PC-9 (cell line): Measurements from ENCODE around the gene NR4A1. TPM values are rescaled to one million over a fixed set of nuclear protein-coding genes. Genes with fewer than 3 reads are reported as not detected.

Experiments used
- BruUV-seq: library from RNA; stranded (reverse); fragments of 400-500 nt; replicated peaks from 2 replicates; lab custom pipeline; 2021; lab: Mats Ljungman, UMichigan
- CTCF ChIA-PET: fragments of 300-600 bp; sonication (Branson Sonifier 250); formaldehyde crosslinking; loops from one replicate; lab custom pipeline; 2022; ENCODE audit warnings: antibody characterized with exemption; lab: Charles Lee
- POLR2A ChIA-PET: fragments of 300-600 bp; sonication (Branson Sonifier 250); formaldehyde crosslinking; loops from one replicate; lab custom pipeline; 2022; ENCODE audit warnings: antibody characterized with exemption; ENCODE audit not compliant: unreplicated experiment; lab: Charles Lee
- DNase-seq, 2 experiments: peaks; one replicate each; pipeline versions ENCODE4 v3.0.0 to v3.0.0-alpha.2; 2015 to 2022; ENCODE audit warnings: mixed read lengths in 1 of 2
- H2AFZ ChIP-seq: fragments of 200-600 bp; sonication (generic); 2 replicates; pipeline ENCODE4 v1.8.1; 2017; ENCODE audit warnings: antibody characterized with exemption
- H3F3A ChIP-seq: fragments of 200-600 bp; sonication (generic); 2 replicates; pipeline ENCODE4 v1.8.1; 2017; ENCODE audit warnings: antibody characterized with exemption, mild to moderate bottlenecking, low read depth; ENCODE audit not compliant: insufficient read depth
- H3K27ac ChIP-seq: fragments of 200-600 bp; sonication (generic); 2 replicates; pipeline ENCODE4 v1.6.1; 2016; ENCODE audit warnings: mixed run types
- H3K27me3 ChIP-seq: fragments of 200-600 bp; sonication (generic); 2 replicates; pipeline ENCODE4 v1.6.1; 2016; ENCODE audit warnings: low read depth, mixed run types; ENCODE audit not compliant: insufficient read depth
- H3K36me3 ChIP-seq: fragments of 200-600 bp; sonication (generic); 2 replicates; pipeline ENCODE4 v1.6.1; 2016; ENCODE audit warnings: low read depth, mixed run types
- H3K4me1 ChIP-seq: fragments of 200-600 bp; sonication (generic); replicated peaks from 2 replicates; pipeline ENCODE4 v1.6.1; 2016; ENCODE audit warnings: mixed run types; ENCODE audit not compliant: insufficient read depth
- H3K4me2 ChIP-seq: fragments of 200-600 bp; sonication (generic); 2 replicates; pipeline ENCODE4 v1.6.1; 2017; ENCODE audit warnings: mixed run types
- H3K4me3 ChIP-seq: fragments of 200-600 bp; sonication (generic); 2 replicates; pipeline ENCODE4 v1.6.1; 2016; ENCODE audit warnings: mixed run types
- H3K79me2 ChIP-seq: fragments of 200-600 bp; sonication (generic); 2 replicates; pipeline ENCODE4 v1.6.1; 2017; ENCODE audit warnings: low read depth, mixed run types
- H3K9me2 ChIP-seq: fragments of 200-600 bp; sonication (generic); 2 replicates; pipeline ENCODE4 v1.8.1; 2017; ENCODE audit warnings: mild to moderate bottlenecking; ENCODE audit not compliant: insufficient read depth
- H3K9me3 ChIP-seq: fragments of 200-600 bp; sonication (generic); 2 replicates; pipeline ENCODE4 v1.8.1; 2016; ENCODE audit warnings: low read depth; ENCODE audit not compliant: insufficient read depth
- H4K20me1 ChIP-seq: fragments of 200-600 bp; sonication (generic); 2 replicates; pipeline ENCODE4 v1.8.1; 2017; ENCODE audit not compliant: insufficient read depth
- CTCF ChIP-seq: fragments of 200-600 bp; sonication (generic); conservative IDR thresholded peaks from 2 replicates; pipeline ENCODE4 v1.6.1; 2017; ENCODE audit warnings: mixed run types, antibody characterized with exemption, mild to moderate bottlenecking, moderate library complexity
- EZH2 ChIP-seq: fragments of 200-600 bp; sonication (generic); IDR thresholded peaks from 2 replicates; pipeline ENCODE4 v1.8.0; 2017; ENCODE audit warnings: antibody characterized with exemption, low read depth
- intact Hi-C: fragments of 100-400 bp; cut with micrococcal nuclease; formaldehyde crosslinking; loops from one replicate; pipeline ENCODE4 v1.10.0; 2022; ENCODE audit not compliant: unreplicated experiment
- total RNA-seq: library from RNA; stranded (reverse); gene quantifications from 2 replicates; pipeline ENCODE4 v1.2.3, GENCODE V29; 2021

The NR4A1 gene
- total RNA-seq, 1 experiment from 2014 or later: 6.5 TPM

GRCh38 chr12:52029685-52030084 lies 21.6 kb upstream of the NR4A1 start:
- POLR2A ChIA-PET: interaction anchor here (0.5 to 0.7 kb wide), 4 partner anchors 40 to 941 kb away, joined by 3 to 5 read pairs (median 3); partner anchors contain the start of gene ATG101
- DNase-seq: peak; percentile 77 to 83
- intact Hi-C loops: loop anchor here (5.0 kb wide), 1 partner anchor 853 kb away; no protein-coding TSS in a partner anchor
- Histone ChIP-seq H3K9me2 (no peaks in the 10 kb centered on the region), H3K4me1 (peaks cover 28% of the 10 kb centered on the region), H3F3A (peaks cover 19% of the 10 kb centered on the region; the same call in 1 of the 2 replicates), H3K27ac (no peak overlapping the region), H4K20me1 (no peaks in the 10 kb centered on the region), H3K4me2 (no peak overlapping the region; the same call in 1 of the 2 replicates), H3K4me3 (no peak overlapping the region), H3K27me3 (no peaks in the 10 kb centered on the region; the same call in 1 of the 2 replicates), H3K36me3 (no peaks in the 10 kb centered on the region), H3K79me2 (no peaks in the 10 kb centered on the region), H3K9me3 (no peaks in the 10 kb centered on the region), H2AFZ (no peak overlapping the region)
- no peak for TF ChIP-seq CTCF
- no peak for TF ChIP-seq EZH2
- CTCF ChIA-PET: interaction anchor here (0.6 to 0.9 kb wide), 4 partner anchors 36 to 94 kb away, joined by 3 to 7 read pairs (median 5); partner anchors contain the start of gene ATG101
- no TSS peak for BruUV-seq

DNA sequence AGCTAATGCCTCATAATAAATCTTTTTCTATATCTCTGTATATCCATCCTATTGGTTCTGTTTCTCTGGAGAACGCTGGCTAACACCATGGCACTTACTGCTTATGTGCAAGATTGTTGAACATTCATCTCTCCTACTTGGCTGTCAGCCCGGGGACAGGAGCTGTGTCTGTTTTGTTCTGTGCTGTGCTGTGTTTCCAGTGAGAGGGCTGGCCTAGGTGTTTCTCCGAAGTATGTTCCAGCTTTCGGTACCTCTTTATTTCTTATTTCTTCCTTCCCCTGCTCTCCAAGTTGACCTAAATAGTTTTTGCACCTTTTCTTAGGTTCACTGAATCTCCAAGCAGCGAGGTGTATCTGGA lies 18.8 kb upstream of the NR4A1 start:
- Histone ChIP-seq H3K4me3 (peak overlapping the region; percentile 53; the same call in 1 of the 2 replicates), H3F3A (peaks cover 20% of the 10 kb centered on the region; the same call in 1 of the 2 replicates), H3K36me3 (no peaks in the 10 kb centered on the region), H4K20me1 (no peaks in the 10 kb centered on the region), H3K79me2 (no peaks in the 10 kb centered on the region), H3K27ac (no peak overlapping the region), H3K9me3 (no peaks in the 10 kb centered on the region), H3K9me2 (no peaks in the 10 kb centered on the region), H2AFZ (no peak overlapping the region), H3K4me1 (peaks cover 25% of the 10 kb centered on the region), H3K27me3 (no peaks in the 10 kb centered on the region; the same call in 1 of the 2 replicates), H3K4me2 (peak overlapping the region; percentile 77)
- TSS peak; percentile 20 for BruUV-seq
- CTCF ChIA-PET: interaction anchor here (0.8 to 1.4 kb wide), 6 partner anchors 10 to 88 kb away, joined by 3 to 17 read pairs (median 4); partner anchors contain the start of genes ATG101 and NR4A1
- TF ChIP-seq EZH2: no peak
- TF ChIP-seq CTCF: no peak
- DNase-seq: no peak
- POLR2A ChIA-PET: interaction anchor here (0.6 to 1.9 kb wide), 5 partner anchors 18 to 872 kb away, joined by 3 to 38 read pairs (median 4); partner anchors contain the start of genes ATG101, KRT8 and NR4A1
- intact Hi-C loops: no loop called here

- H3K27me3 ChIP-seq: no peaks in the 10 kb centered on the region; the same call in 1 of the 2 replicates
- TF ChIP-seq CTCF (no peak), EZH2 (no peak)
- H3K27ac ChIP-seq: no peak overlapping the region
- H3K4me1 ChIP-seq: peaks cover 25% of the 10 kb centered on the region
- H3K36me3 ChIP-seq: no peaks in the 10 kb centered on the region
- H3K9me2 ChIP-seq: no peaks in the 10 kb centered on the region
- H3K4me2 ChIP-seq: peak overlapping the region; percentile 77
- H4K20me1 ChIP-seq: no peaks in the 10 kb centered on the region
- no peaks in the 10 kb centered on the region for H3K79me2 ChIP-seq
- CTCF ChIA-PET: interaction anchor here (0.8 to 1.4 kb wide), 6 partner anchors 11 to 87 kb away, joined by 3 to 17 read pairs (median 4); partner anchors contain the start of genes ATG101 and NR4A1
- H3K4me3 ChIP-seq: peak overlapping the region; percentile 53; the same call in 1 of the 2 replicates
- no peaks in the 10 kb centered on the region for H3K9me3 ChIP-seq
- intact Hi-C loops: no loop called here
- H2AFZ ChIP-seq: peak overlapping the region; percentile 68
- H3F3A ChIP-seq: peaks cover 20% of the 10 kb centered on the region; the same call in 1 of the 2 replicates
- POLR2A ChIA-PET: interaction anchor here (0.6 to 1.9 kb wide), 6 partner anchors 18 to 872 kb away, joined by 3 to 38 read pairs (median 4); partner anchors contain the start of genes ATG101, KRT8 and NR4A1
- DNase-seq: peak; percentile 89 to 93
- BruUV-seq: no TSS peak
Observed at GRCh38 chr12:52032804-52033445, 18.3 kb upstream of the NR4A1 start.
